Gastrocnemius medialis (tissue), 4 donors: ENCODE data around the gene ORAI1.

Source experiments
- POLR2A ChIP-seq, 2 donors: fragments of 450-650 bp; IDR thresholded peaks; one replicate each; pipeline ENCODE4 v1.6.1; 2017; ENCODE audit warnings: antibody characterized with exemption in 2 of 2, mild to moderate bottlenecking in 2 of 2, moderate library complexity in 2 of 2
- TF ChIP-seq, protein P1 (sequence below), 5 experiments: fragments of 450-650 bp in 3 of 5; fragments of 200-600 bp in 2 of 5; sonication (generic) in 2 of 5; IDR thresholded peaks in 4 of 5; conservative IDR thresholded peaks in 1 of 5; 1 replicate in 4 of 5; 2 replicates in 1 of 5; pipeline ENCODE4 v1.5.1; 2016 to 2019; ENCODE audit warnings: antibody characterized with exemption in 5 of 5, mild to moderate bottlenecking in 3 of 5, moderate library complexity in 3 of 5

DNA sequence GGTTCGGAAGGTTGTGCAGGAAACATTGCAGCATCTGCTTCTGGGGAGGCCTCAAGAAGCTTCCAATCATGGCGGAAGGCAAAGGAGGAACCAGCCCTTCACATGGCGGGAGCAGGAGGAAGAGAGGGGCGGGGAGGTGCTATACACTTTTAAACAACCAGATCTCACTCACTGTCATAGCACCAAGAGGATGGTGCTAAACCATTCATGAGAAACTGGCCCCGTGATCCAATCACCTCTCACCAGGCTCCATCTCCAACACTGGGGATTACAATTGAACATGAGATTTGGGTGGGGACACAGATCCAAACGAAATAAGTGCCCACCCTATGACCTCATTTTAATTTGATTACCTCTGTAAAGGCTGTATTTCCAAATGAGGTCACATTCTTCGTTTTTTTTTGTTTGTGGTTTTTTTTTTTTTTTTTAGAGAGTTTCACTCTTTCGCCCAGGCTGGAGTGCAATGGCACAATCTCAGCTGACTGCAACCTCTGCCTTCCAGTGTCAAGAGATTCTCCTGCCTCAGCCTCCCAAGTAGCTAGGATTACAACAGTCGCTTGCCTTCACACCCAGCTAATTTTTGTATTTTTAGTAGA is 11.4 kb upstream of the ORAI1 start:
- TF ChIP-seq, protein P1, sequence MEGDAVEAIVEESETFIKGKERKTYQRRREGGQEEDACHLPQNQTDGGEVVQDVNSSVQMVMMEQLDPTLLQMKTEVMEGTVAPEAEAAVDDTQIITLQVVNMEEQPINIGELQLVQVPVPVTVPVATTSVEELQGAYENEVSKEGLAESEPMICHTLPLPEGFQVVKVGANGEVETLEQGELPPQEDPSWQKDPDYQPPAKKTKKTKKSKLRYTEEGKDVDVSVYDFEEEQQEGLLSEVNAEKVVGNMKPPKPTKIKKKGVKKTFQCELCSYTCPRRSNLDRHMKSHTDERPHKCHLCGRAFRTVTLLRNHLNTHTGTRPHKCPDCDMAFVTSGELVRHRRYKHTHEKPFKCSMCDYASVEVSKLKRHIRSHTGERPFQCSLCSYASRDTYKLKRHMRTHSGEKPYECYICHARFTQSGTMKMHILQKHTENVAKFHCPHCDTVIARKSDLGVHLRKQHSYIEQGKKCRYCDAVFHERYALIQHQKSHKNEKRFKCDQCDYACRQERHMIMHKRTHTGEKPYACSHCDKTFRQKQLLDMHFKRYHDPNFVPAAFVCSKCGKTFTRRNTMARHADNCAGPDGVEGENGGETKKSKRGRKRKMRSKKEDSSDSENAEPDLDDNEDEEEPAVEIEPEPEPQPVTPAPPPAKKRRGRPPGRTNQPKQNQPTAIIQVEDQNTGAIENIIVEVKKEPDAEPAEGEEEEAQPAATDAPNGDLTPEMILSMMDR (IDR thresholded peaks at IDR 0.05 in 4 of 5, conservative IDR thresholded peaks at IDR 0.05 in 1 of 5): no peak
- no peak for TF ChIP-seq POLR2A (IDR thresholded peaks at IDR 0.05)
